Measurements from ENCODE around the gene SLC38A10. TPM values are rescaled to one million over a fixed set of nuclear protein-coding genes. Genes with fewer than 3 reads are reported as not detected.

Gene SLC38A10
- total RNA-seq, 1 experiment from 2014 or later, result 109 TPM

DNA sequence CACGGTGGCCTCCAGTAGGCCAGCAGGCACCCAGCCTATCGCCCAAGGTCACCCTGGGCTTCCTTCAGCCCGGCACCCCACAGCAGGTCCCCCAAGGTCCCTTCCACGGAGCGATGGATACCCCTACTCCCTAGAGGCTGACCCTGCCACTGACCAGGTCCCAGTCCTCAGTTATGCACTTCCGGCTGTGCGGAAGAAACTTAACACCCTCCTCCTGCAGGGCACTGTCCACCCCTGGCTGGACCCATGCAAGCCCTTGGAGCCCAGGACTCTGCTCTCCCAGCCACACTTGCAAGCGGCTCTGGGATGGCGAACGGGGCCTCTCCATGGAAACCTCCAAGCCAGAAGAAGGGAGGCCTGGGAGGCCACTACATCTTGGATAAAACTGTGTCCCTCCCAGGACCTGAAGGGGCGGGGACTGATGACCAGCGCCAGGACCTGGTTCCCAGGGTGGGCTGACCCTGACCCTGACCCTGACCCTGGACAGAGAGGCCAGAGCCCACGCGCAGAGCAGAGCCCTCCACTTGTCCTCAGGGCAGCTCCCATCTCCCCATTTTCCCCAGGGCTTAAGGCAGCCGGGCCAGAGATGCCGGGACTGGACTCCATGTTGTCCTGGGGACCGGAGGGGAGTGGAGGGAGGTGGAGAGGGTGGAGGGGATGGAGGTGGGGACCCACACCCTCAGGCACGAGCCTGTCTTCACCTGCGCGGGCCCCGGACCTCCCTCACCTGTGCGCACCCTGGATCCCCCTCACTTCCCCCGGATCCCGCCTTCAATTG is 73.1 kb downstream of the SLC38A10 start:
- DNase-seq (ENCODE audit: low read depth, low spot score), result no peak
- Histone ChIP-seq H3K79me2 (ENCODE audit: insufficient read depth, low read length) (peaks cover 15% of the 10 kb centered on the region; the same call in 1 of the 2 replicates), H3K9ac (ENCODE audit: low read length) (peak overlapping the region; percentile 87), H3K27ac (ENCODE audit: low read depth, low read length) (peak overlapping the region; percentile 74), H3K4me3 (replicated peaks in 1 of 2; ENCODE audit: low read depth in 1 of 2, low read length in 2 of 2) (peak overlapping the region; percentile 84 to 90), H3K4me2 (ENCODE audit: low read length) (peak overlapping the region; percentile 92), H3K36me3 (ENCODE audit: control insufficient read depth in 1 of 2, insufficient read depth in 2 of 2, low read length in 2 of 2) (peaks cover 0 to 10% of the 10 kb centered on the region in 2 experiments; a peak in 2 of 4 replicates), H3K27me3 (ENCODE audit: insufficient read depth, low read length) (no peaks in the 10 kb centered on the region), H3K9me3 (ENCODE audit: control insufficient read depth in 1 of 2, insufficient read depth in 1 of 2, low read depth in 1 of 2, low read length in 2 of 2) (0 out of 4 replicates have a peak, but pooled peaks cover 0 to 4% of the 10 kb centered on the region in 2 experiments), H3K4me1 (ENCODE audit: control insufficient read depth in 1 of 2, insufficient read depth in 2 of 2, low read length in 2 of 2) (peaks cover 20 to 29% of the 10 kb centered on the region in 2 experiments), H2AFZ (ENCODE audit: low read depth, low read length, poor library complexity, severe bottlenecking) (no peak overlapping the region), H4K20me1 (ENCODE audit: insufficient read depth) (no peaks in the 10 kb centered on the region), H3K9me2 (ENCODE audit: insufficient read depth) (no peaks in the 10 kb centered on the region)
- intact Hi-C loops (cut with micrococcal nuclease), result loop anchor here (10.0 kb wide), 1 partner anchor 237 kb away; no protein-coding TSS in a partner anchor
- ChIA-PET CTCF (interaction anchor here (0.9 to 1.2 kb wide), 8 partner anchors 10 to 263 kb away, joined by 3 to 7 read pairs (median 4); partner anchors contain the start of genes NDUFAF8 and TEPSIN), RAD21 (ENCODE audit: low non-redundant PET in 1 of 2, low total read pairs in 2 of 2, uncharacterized antibody in 2 of 2, unreplicated experiment in 2 of 2) (interaction anchor here (0.6 to 0.9 kb wide), 3 partner anchors 17 to 263 kb away, joined by 3 to 8 read pairs (median 5); partner anchors contain the start of genes NDUFAF8 (in 1 of the 2) and TEPSIN (in 1 of the 2)), POLR2A (interaction anchor here (0.6 to 1.2 kb wide), 5 partner anchors 17 to 767 kb away, joined by 4 to 9 read pairs (median 4); partner anchors contain the start of genes NDUFAF8 and TEPSIN)
- peak; percentile 1; the same call in 1 of the 2 replicates for ATAC-seq
- no peak for TF ChIP-seq POLR2A (IDR thresholded peaks at IDR 0.05; ENCODE audit: borderline replicate concordance, extremely low read depth, insufficient read depth, insufficient read length)
- no peak for TF ChIP-seq JUND (IDR thresholded peaks at IDR 0.05)
- TF ChIP-seq, protein P1, sequence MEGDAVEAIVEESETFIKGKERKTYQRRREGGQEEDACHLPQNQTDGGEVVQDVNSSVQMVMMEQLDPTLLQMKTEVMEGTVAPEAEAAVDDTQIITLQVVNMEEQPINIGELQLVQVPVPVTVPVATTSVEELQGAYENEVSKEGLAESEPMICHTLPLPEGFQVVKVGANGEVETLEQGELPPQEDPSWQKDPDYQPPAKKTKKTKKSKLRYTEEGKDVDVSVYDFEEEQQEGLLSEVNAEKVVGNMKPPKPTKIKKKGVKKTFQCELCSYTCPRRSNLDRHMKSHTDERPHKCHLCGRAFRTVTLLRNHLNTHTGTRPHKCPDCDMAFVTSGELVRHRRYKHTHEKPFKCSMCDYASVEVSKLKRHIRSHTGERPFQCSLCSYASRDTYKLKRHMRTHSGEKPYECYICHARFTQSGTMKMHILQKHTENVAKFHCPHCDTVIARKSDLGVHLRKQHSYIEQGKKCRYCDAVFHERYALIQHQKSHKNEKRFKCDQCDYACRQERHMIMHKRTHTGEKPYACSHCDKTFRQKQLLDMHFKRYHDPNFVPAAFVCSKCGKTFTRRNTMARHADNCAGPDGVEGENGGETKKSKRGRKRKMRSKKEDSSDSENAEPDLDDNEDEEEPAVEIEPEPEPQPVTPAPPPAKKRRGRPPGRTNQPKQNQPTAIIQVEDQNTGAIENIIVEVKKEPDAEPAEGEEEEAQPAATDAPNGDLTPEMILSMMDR (IDR thresholded peaks at IDR 0.05 in 2 of 3, conservative IDR thresholded peaks at IDR 0.05 in 1 of 3; ENCODE audit: borderline replicate concordance in 1 of 3, insufficient read depth in 1 of 3, low read depth in 2 of 3, low read length in 2 of 3), result no peak
- BruUV-seq (replicated peaks), result no TSS peak

DNA sequence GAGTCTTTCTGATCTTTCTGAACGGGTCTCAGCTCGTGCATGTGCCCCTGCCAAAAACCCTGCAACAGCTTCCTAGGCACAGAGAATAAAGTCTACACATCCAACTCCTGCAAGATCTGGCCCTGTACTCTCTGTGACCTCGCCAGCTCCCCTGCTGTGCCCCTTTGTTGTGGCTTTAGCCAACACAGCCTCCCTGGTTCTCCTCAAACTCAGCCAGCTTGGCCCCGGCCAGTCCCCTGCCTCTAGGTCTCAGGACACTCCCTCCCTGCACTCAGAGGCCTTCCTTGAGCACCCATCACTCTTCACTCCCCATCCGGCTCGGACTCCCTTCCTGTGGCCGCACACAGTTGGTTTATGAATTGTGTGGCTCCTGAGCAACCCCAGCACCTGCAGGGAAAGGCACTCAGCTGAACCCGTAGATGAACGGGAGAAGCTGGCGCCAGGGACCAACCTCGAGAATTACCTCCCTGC is 73.7 kb downstream of the SLC38A10 start:
- Histone ChIP-seq H2AFZ (ENCODE audit: low read depth, low read length, poor library complexity, severe bottlenecking) (no peak overlapping the region), H3K9me2 (ENCODE audit: insufficient read depth) (no peaks in the 10 kb centered on the region), H3K27ac (ENCODE audit: low read depth, low read length) (peak overlapping the region; percentile 74), H3K9me3 (ENCODE audit: control insufficient read depth in 1 of 2, insufficient read depth in 1 of 2, low read depth in 1 of 2, low read length in 2 of 2) (0 out of 4 replicates have a peak, but pooled peaks cover 0 to 4% of the 10 kb centered on the region in 2 experiments), H3K27me3 (ENCODE audit: insufficient read depth, low read length) (no peaks in the 10 kb centered on the region), H3K36me3 (ENCODE audit: control insufficient read depth in 1 of 2, insufficient read depth in 2 of 2, low read length in 2 of 2) (peaks cover 0 to 10% of the 10 kb centered on the region in 2 experiments; a peak in 2 of 4 replicates), H3K4me3 (replicated peaks in 1 of 2; ENCODE audit: low read depth in 1 of 2, low read length in 2 of 2) (peak overlapping the region; percentile 84 to 90), H3K9ac (ENCODE audit: low read length) (peak overlapping the region; percentile 87), H3K4me1 (ENCODE audit: control insufficient read depth in 1 of 2, insufficient read depth in 2 of 2, low read length in 2 of 2) (peaks cover 20 to 29% of the 10 kb centered on the region in 2 experiments), H3K4me2 (ENCODE audit: low read length) (peak overlapping the region; percentile 92), H3K79me2 (ENCODE audit: insufficient read depth, low read length) (peaks cover 15% of the 10 kb centered on the region; the same call in 1 of the 2 replicates), H4K20me1 (ENCODE audit: insufficient read depth) (no peaks in the 10 kb centered on the region)
- POLR2A ChIA-PET, result interaction anchor here (0.6 to 0.7 kb wide), 2 partner anchors 236 to 294 kb away, joined by 3 to 5 read pairs; no protein-coding TSS in a partner anchor
- CTCF ChIA-PET, result no interaction called here
- BruUV-seq (replicated peaks), result TSS peak; percentile 36
- intact Hi-C loops (cut with micrococcal nuclease), result loop anchor here (10.0 kb wide), 1 partner anchor 237 kb away; no protein-coding TSS in a partner anchor
- TF ChIP-seq JUND (IDR thresholded peaks at IDR 0.05) (no peak), TCF7L2 (IDR thresholded peaks at IDR 0.05; ENCODE audit: borderline replicate concordance, extremely low read depth, insufficient read depth, insufficient read length) (peak; percentile 27)
- DNase-seq (ENCODE audit: low read depth, low spot score), result no peak
- ATAC-seq, result no peak
- RAD21 ChIA-PET (ENCODE audit: low non-redundant PET in 1 of 2, low total read pairs in 2 of 2, uncharacterized antibody in 2 of 2, unreplicated experiment in 2 of 2), result no interaction called here
